Measurements from ENCODE around the gene VSTM1. TPM values are rescaled to one million over a fixed set of nuclear protein-coding genes. Genes with fewer than 3 reads are reported as not detected.

VSTM1 gene
- total and polyA plus RNA-seq, 2 donors (not counting 3 experiments of a cell fraction or from before 2014, with no cell fraction given), result not detected

DNA sequence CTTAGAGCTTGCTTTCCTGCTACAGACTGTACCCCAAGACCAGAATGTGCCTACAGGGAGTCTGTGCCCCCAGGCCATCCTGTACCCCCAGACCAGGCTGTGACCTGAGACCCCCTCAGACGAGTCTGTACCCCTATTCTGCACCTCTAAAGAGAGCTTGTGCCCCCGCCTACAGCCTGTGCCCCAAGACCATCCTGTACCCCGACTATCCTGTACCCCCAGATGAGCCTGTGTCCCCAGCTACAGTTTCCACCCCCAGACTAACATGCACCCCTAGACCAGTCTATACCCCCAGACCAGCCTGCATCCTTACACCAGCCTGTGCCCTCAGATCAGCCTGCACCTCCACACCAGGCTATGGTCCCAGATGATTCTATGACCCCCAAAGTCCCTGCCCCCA is 70.2 kb downstream of the VSTM1 start:
- no peak overlapping the region for H2AFZ ChIP-seq (ENCODE audit: low read depth, low read length)
- H3K27ac ChIP-seq (ENCODE audit: insufficient read depth, low read depth, low read length), result no peak overlapping the region
- no peaks in the 10 kb centered on the region for H3K79me2 ChIP-seq (ENCODE audit: control insufficient read depth, insufficient read depth, low read length)
- no peak for DNase-seq (ENCODE audit: low read depth, low spot score)
- intact Hi-C loops (cut with micrococcal nuclease), result no loop called here
- H3K36me3 ChIP-seq (ENCODE audit: control insufficient read depth in 2 of 2, extremely low read depth in 1 of 2, insufficient read depth in 2 of 2, low read length in 2 of 2), result no peaks in the 10 kb centered on the region
- H3K9me3 ChIP-seq (replicated peaks; ENCODE audit: control insufficient read depth, insufficient read depth, low read length), result no peaks in the 10 kb centered on the region
- ChIA-PET CTCF (interaction anchor here (0.8 to 3.0 kb wide), 6 partner anchors 8 to 200 kb away, joined by 3 to 11 read pairs (median 5); no protein-coding TSS in a partner anchor), POLR2A (no interaction called here)
- no peaks in the 10 kb centered on the region for H4K20me1 ChIP-seq (replicated peaks; ENCODE audit: control insufficient read depth, extremely low read depth, insufficient read depth, low read length)
- H3K4me2 ChIP-seq (ENCODE audit: insufficient read depth, low read length), result no peak overlapping the region
- H3K4me3 ChIP-seq (replicated peaks in 1 of 3; ENCODE audit: insufficient read depth in 1 of 3, low read depth in 1 of 3, low read length in 3 of 3), result no peak overlapping the region
- BruUV-seq (replicated peaks), result no TSS peak
- no peaks in the 10 kb centered on the region for H3K9me1 ChIP-seq (replicated peaks; ENCODE audit: control insufficient read depth, extremely low read depth, insufficient read depth, low read length)
- peaks cover 39% of the 10 kb centered on the region for H3K4me1 ChIP-seq (ENCODE audit: control insufficient read depth, extremely low read depth, insufficient read depth, low read length)
- no peak overlapping the region for H3K9ac ChIP-seq (replicated peaks; ENCODE audit: extremely low read depth, insufficient read depth, low read length)
- TF ChIP-seq, protein P1, sequence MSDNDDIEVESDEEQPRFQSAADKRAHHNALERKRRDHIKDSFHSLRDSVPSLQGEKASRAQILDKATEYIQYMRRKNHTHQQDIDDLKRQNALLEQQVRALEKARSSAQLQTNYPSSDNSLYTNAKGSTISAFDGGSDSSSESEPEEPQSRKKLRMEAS (IDR thresholded peaks at IDR 0.05; ENCODE audit: insufficient read depth, insufficient read length), result no peak
- TF ChIP-seq POLR2AphosphoS5 (IDR thresholded peaks at IDR 0.05; ENCODE audit: insufficient read depth, low read depth, low read length), result no peak
- no peak for TF ChIP-seq EZH2 (IDR thresholded peaks at IDR 0.05; ENCODE audit: borderline replicate concordance, low read depth, low read length, severe bottlenecking)
- TF ChIP-seq GATA2 (IDR thresholded peaks at IDR 0.05; ENCODE audit: insufficient read depth, insufficient read length, low read depth, low read length), result no peak
- TF ChIP-seq MYC (IDR thresholded peaks at IDR 0.05; ENCODE audit: low read depth, low read length), result no peak
- no peak for TF ChIP-seq JUN (IDR thresholded peaks at IDR 0.05; ENCODE audit: borderline replicate concordance, insufficient read depth, insufficient read length, low read depth)
- no peak for TF ChIP-seq FOS (IDR thresholded peaks at IDR 0.05; ENCODE audit: borderline replicate concordance, insufficient read depth, low read length)
- TF ChIP-seq, protein P2, sequence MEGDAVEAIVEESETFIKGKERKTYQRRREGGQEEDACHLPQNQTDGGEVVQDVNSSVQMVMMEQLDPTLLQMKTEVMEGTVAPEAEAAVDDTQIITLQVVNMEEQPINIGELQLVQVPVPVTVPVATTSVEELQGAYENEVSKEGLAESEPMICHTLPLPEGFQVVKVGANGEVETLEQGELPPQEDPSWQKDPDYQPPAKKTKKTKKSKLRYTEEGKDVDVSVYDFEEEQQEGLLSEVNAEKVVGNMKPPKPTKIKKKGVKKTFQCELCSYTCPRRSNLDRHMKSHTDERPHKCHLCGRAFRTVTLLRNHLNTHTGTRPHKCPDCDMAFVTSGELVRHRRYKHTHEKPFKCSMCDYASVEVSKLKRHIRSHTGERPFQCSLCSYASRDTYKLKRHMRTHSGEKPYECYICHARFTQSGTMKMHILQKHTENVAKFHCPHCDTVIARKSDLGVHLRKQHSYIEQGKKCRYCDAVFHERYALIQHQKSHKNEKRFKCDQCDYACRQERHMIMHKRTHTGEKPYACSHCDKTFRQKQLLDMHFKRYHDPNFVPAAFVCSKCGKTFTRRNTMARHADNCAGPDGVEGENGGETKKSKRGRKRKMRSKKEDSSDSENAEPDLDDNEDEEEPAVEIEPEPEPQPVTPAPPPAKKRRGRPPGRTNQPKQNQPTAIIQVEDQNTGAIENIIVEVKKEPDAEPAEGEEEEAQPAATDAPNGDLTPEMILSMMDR (IDR thresholded peaks at IDR 0.05; ENCODE audit: extremely low read depth in 1 of 2, insufficient read depth in 1 of 2, low read depth in 1 of 2, low read length in 2 of 2), result no peak
- FAIRE-seq, result no peak
- dilution Hi-C loops (cut with MboI; ENCODE audit: extremely low pct_ligation_motif_present, low sequenced_read_pairs), result no loop called here
- peaks cover 0 to 2% of the 10 kb centered on the region in 2 experiments for H3K27me3 ChIP-seq (ENCODE audit: control insufficient read depth in 2 of 2, insufficient read depth in 2 of 2, low read length in 2 of 2)
